GM21619 (cell line): ENCODE data around the gene C6orf58.

Experiments used
- ATAC-seq: cut with Tn5 transposase; IDR thresholded peaks from one replicate; pipeline ENCODE4 v1.9.1; 2021; ENCODE audit not compliant: unreplicated experiment

Gene C6orf58

DNA sequence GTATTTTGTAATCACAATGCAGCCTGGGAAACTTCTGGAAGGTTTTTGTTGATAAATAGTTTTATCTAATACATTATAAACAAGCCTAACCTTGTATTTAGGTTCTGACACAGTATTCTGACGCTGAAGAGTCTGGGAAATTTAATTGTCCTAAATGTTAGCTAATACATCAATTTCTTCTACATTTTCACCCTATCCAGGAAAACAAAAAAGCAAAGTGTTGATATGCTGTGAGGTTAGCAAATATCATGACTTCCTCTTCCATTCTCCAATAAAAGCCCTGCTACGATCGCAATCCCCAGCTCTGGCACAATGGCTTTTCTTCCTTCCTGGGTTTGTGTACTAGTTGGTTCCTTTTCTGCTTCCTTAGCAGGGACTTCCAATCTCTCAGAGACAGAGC is at the start of gene C6orf58:
Gene C6orf58 (plus strand): TSS at position 301 of the 400 bp plus-strand sequence. CDS start 12 bp downstream, at position 313.
- ATAC-seq = no peak

DNA sequence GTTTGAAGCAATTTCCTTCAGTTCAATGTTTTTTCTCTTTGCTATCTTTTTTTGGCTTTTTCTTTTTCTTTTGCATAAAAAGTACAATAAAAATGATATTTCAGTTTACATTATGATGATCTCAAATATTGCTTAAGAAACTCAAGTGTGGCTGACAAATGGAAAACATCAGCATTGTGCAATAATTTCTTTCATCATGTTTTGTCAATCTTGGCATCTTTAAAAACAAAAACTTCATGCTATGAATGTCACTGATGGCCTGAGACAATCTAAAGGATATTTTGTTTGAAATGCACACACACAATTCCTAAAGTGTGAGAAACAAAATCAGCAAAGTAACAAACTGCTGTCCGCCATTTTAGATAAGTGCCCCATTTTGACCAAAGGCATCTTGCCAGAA is 44.0 kb upstream of the C6orf58 start:
- ATAC-seq = no peak

DNA sequence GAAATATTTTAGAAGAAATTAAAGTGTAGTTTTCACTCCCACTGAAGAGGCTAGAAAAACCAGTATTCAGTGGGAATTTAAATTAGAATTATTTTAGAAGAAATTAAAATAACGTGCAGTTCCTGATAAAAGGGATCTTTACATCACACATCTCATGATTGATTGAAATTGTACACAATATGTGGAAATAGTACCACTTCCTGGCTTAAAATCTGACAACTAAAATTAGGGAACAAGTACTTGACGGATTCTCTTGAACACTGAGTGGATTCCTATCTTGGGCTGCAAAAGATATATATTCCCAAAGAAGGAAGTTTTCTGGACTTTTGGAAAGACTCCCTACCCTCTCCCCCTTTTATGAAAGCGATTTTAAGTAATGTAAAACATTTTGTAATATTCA is 43.2 kb upstream of the C6orf58 start:
- no peak for ATAC-seq

DNA sequence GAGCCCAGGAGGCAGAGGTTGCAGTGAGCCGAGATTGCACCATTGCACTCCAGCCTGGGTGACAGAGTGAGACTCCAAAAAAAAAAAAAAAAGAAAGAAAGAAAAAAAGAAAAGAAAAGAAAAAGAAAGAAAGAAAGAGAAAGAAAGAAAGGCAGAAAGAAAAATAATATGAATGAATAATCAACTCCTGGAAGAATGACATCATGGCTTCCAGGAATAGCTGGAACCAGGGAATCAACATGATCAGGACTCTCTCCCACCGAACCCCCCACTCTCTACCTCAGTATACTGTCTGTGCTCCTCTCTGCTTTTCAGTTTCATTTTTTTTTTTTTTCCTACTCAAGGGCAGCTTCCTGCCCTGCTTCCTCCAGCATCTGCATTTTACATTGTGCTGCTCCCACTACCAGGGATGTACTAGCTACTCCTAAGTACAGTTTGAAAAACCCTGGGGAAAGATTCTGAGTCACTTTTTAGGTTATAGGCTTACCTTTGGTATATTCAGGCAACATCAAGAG is 38.2 kb upstream of the C6orf58 start:
- ATAC-seq = no peak

DNA sequence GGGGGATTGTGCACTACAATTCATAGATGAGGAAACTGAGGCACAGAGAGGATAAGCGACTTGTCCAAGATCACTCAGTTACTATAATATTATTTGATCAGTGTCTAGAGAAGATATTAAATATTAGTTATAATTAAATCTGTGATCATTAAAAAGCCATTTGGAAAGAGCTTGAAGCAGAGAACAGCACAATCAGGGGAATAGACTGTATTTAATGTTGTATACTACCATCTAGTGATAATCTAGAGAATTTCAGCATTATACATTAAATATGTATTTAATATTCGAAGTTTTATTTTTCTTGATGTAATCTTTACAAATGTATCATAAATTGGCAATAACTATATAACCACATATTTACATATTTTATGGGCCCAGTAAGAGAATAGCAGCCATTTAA is 37.7 kb upstream of the C6orf58 start:
- no peak for ATAC-seq

DNA sequence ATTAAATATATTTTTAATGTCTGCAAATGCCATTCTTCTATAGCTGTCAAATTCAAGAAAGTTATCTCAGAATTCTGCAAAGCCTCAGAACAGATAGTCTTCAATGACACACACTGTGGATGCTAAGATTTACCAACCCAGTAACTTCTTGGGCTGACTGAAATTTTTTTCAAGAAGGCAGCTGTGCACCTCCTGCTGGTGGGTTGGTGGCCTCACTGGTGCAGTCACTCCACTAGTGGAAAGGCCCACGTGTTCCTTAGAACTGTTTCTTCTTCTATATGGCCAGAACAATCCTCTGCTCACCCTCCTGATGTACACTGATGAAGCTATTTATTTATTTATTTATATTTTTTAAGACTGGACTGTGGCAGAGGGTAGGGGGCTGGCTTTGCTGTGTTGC is 29.8 kb upstream of the C6orf58 start:
- ATAC-seq = no peak

DNA sequence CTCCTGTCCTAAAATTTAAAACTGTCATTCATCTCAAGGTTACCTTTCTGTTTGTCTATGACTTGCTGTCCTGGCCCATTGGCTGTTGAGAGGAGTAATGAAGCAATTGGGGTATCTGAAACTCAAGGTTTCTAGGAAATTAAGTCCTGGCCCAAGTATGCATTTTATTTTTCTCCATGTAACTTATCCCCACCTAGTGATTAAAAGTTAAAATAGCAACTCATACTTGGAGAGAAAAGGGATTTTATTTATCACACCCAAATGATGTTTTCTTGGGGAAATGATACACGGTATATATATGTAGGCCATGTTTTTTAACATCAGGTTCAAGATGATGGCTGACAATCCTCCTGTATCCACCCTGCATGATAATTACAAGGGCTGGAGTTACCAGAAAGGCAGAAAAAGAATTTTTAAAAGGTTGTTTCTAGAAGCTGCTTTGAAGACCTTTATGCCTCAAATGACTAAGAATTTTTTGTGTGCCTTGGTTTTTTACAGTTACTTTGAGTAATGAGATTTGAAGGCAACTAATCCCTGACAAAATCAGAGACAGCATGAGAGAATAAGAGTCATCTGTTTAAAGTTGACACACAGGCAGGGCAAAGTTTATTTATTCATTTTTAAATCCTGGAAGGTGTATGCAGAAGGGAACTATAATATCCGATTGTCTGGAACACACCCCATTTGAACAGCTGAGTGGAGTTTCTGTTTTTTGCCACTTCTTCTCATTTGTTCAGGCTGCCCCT is 28.9 kb upstream of the C6orf58 start:
- no peak for ATAC-seq

DNA sequence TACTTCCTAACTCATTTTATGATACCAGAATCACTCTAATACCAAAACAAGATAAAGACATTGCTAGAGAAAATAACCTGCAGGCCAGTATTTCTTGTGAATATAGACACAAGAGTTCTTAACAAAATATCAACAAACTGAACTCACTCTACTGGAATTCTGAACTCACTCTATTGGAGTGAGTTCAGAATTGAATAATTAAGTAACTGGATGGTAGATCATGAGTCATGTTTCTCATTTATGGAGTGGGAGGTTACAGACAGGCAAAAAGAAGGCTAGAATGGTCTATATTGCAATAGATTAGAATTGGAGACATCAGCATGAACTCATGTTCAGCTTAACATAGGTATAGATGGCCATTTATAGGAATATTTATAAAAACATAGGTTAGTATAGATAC is 26.6 kb upstream of the C6orf58 start:
- ATAC-seq = no peak

DNA sequence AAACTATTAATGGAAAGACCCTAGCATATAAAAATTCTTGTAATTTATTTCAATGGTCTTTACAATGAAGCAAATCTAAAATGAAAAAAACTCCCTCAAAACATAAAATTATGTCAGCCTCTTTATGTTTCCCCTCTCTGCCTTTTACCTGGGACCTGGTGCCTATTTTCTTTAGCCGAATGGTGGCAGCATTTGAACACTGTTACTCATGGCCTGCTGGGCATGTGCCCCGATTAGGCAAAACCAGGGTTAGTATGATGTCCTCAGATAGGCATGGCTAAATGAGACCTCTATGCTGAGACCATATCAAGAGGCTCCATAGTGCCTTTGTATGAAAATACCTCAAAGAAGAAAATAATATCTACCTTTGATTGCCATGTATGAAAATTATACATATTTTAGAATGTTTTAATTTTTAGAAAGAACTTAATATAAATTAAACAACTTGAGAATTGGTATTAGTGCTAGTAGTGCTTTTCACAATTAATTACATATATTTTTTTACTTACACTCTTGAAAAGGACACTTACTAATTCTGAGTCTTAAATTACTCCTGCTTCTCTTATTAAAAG is 22.5 kb upstream of the C6orf58 start:
- ATAC-seq = peak; percentile 63

DNA sequence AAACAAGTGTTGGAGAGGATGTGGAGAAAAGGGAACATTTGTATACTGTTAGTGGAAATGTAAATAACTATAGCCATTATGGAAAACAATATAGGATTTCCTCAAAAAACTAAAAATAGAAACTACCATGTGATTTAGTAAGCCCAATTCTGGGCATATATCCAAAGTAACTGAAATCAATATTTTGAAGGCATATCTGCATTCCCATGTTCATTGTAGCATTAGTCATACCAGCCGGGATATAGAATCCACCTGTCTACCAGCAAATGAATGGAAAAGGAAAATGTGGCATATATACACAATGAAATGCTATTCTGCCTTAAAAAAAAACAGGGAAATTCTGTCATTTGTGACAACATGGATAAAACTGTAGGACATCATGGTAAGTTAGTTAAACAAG is 15.3 kb upstream of the C6orf58 start:
- no peak for ATAC-seq

DNA sequence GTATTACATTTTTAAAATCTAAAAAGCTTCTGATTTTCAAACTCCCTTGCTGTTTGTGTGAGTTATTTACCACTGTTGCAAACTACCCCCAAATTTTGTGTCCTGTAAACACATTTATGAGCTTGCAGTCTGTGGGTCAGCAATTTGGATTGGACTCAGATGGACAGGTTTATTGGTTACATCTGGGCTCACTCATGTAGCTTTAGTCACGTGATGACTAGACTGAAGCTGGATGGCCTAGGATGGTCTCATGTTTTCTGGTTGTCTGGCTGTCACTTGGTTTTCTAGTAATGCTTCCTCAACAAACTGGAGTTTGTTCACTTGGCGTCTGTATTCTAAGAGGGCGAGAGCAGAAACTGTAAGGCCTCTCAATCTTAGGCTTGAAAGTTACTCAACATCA is 12.2 kb upstream of the C6orf58 start:
- ATAC-seq = no peak

DNA sequence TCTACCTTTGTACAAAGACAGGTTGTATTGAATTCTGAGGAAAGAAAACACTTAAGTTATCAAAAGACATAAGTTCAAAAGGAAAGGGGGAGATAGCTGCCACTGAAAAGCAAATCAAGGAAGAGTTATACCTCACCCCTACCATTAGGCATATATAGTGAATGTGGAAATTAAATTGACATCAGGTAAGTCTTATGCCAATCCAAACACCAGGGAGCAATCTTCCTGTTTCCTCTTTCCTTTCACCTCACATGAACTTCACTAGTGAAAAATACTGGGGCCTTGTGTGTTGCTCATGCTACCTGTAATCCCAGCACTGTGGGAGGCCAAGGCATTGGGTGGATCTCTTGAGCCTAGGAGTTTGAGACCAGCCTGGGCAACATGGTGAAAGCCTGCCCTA is 10.9 kb upstream of the C6orf58 start:
- ATAC-seq = no peak

DNA sequence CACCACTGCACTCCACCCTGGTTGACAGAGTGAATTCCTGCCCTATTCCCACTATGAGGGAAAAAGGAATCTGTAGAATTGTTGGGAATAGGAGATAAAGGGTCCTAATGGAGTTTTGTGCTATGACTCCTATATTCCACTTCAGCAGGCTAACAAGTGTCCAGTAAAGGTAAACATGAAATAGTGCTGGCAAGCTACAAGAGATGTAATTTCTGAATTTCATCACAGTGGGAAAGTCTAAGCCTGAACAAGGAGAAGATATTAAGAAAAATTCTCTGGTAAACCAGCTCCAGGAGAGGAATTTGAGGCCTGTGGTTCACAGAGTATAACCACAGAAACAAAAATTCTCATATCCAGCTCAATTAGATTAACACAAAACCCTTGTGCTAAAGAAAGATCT is 10.3 kb upstream of the C6orf58 start:
- ATAC-seq = no peak

DNA sequence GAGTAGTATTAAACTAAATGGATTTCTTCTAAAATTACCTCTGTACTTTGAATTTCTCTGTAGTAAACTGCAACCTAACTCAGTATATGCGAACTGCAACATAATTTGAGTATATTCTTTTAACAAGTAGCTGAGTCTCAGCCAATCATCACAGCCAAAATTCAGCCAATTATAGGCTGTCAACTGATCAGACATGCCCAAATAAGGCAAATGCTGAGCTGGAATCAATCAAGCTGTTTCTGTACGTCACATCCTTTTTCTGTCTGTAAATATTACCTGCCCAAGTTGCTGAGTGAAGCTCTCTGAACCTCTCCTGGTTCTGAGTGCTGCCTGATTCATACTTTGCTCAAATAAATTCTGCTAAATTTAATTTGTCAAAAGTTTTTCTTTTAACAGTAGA is 9.5 kb upstream of the C6orf58 start:
- ATAC-seq = no peak

DNA sequence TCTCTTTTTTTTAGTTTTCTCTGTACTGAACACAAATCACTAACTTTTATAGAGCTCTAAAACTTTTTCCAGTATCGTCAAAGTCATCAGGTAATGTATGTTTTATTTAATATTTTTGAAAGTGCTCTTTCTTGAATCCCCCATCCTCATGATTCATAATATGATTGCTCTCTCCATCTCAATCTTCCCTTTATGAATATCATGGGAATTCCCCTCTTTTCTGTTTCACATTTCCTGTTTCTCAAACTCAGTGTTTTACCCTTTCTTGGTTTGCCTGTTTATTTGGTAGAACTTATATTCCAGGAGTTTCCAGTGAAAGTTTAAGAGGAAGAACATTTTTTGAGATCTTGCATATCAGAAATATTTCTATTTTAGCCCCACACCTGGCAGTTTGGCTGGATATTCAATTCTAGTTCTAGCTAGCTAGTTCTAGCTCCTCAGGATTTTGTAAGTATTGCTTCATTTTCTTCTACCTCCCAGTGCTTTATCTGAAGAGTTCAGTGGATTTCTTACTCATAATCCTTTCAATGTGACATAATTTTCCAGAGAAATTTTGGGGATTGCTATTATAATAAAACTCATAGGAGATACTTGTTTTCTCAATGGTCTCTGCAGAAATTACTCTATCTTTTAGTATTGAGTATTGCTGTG is 6.1 kb upstream of the C6orf58 start:
- ATAC-seq = peak; percentile 89

DNA sequence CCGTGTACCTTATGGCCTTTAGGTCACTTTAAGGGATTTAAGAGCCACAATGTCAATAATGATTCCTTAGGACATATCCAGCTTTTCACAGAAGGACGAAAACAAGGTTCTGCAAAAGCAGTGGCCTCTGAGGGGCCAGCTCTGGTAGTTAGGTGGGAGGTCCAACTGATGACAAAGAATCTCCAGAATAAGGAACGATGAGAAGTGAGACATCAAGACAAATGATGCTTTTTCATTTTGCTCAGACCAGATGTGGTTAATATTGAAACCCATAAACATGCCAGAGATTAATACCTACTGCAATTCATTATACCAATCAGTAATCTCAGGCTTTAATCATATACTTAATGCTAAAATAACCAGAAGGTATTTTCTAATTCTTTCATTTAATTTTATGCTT is 1.9 kb downstream of the C6orf58 start:
- no peak for ATAC-seq

DNA sequence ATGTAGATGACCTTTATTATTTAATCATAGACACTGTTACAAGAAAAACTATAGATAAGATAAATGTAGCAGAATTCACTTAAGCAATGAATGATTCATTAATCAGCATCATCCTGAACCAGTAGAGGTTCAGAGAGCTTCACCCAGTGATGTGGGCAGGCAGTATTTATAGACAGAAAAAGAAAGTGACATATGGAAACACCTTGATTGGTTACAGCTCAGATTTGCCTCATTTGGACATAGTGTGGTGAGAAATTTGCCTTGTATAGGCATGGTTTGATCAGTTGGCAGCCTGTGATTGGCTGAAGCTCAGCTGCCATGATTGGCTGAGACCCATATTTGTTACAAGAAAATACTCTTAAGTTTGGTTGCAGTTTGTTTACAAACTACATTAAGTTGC is 4.6 kb downstream of the C6orf58 start:
- ATAC-seq = no peak

DNA sequence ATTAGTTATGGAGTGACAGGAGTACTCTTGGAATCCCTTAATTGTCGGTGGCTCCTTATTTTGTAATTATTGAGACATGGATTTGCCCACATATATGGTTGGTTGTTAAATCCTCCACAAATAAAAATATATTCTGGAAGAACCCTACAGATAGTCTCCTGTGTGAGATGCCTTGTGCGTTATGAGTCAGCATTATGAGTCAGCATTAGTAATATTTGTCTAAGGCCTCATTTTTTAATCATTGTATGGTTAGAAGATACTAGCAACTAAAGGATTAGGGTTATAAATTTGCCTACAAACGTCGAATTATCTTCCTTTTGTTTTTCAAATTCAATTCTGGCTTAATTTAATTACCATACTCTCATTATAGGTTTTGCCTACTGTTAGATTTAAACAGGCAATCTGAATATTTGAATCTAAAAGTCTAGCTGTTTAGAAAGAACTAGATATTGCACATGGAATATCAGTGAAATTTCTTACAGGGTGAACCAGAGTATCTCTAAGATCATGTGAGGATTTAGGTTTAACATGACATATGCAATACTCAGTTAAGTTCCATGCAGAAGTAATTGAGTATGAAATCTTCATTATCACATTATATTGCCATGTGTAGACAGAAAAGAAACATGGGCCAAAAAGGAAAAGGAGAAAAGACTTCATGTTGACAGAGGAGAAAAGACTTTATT is 5.9 kb downstream of the C6orf58 start:
- ATAC-seq = no peak

DNA sequence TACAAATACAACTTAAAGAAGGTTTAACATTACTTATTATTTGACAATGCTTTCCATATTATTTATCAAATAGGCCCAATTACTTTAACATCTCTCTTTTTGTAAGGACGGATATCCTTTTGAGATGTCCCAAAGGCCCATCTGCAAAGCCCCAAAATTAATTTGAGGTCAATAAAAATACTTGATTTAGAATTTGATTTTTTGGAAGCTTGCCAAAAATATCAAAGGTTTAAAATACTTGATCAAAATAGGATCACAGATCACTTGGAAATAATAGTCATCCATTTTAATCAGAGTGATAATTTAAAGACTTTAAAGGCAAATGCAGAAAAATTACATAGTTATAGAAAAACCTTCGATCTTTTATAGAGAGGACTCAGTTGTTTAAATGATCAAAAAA is 8.1 kb downstream of the C6orf58 start:
- no peak for ATAC-seq

DNA sequence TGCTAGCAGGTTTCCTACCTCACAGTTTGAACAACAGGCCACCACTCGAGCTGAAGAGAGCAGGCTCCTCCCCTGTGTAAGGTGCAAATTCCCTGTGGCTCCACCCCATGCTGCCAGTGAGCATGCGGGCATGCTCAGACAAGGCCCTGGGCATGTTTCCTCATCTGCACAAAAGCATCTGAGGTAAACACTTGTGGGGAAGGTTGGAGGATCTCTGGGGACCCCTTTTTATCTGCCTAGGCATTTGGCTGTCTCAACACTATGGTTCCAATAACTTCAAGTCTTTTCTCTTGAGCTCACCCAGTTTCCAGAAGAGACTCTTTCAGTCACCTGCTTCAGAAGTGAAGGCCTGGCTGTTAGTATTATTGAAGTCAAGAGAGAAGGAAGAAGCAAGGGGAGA is 9.4 kb downstream of the C6orf58 start:
- no peak for ATAC-seq

DNA sequence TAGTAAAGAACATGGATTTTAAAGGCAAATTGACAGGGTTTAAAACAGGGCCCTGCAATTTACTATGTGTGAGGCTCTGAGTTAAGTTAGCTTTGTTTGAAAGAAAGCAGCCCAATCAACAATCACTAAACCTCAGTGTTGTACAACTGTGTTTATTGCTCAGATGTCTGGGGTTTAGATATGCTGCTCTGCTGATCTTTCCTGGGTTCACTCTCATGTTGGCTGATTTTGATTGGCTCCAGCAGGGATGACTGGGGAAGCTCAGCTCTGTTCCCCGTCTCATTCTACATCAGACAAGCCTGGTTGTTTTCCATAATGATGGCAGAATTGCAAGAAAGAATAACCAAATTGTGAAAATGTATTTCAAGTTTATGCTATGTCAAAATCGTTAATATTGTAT is 10.9 kb downstream of the C6orf58 start:
- ATAC-seq = no peak

DNA sequence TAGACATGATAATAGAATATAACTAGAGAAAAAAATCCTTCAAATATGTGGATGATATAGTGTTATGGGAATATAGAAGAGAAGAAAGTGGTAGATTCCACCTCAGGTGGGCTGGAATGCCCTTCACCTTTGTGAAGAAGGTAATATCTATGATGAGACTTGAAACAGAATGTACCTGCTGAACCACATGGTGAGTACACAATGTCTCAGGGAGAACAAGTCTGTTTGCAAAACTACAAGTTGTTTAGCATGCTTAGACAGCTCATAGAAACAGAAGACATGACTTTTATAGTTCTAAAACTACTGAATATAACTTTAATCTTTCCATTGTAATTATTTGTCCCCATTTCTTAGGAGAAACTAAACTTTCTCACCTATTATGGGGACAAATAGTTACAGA is 12.2 kb downstream of the C6orf58 start:
- ATAC-seq = no peak
